PC-3 (cell line): Measurements from ENCODE around the gene FOXP1. TPM values are rescaled to one million over a fixed set of nuclear protein-coding genes. Genes with fewer than 3 reads are reported as not detected.

Experiments used
- ATAC-seq: fragments of 200-7000 bp; cut with Tn5 transposase; 2 replicates; pipeline ENCODE4 v1.9.1; 2020; ENCODE audit warnings: mild to moderate bottlenecking, moderate library complexity
- BruUV-seq: library from RNA; stranded (reverse); fragments of 400-500 nt; replicated peaks from 2 replicates; lab custom pipeline; 2021; lab: Mats Ljungman, UMichigan
- CTCF ChIA-PET: fragments of 300-600 bp; sonication (Branson Sonifier 250); formaldehyde crosslinking; loops from one replicate; lab custom pipeline; 2022; ENCODE audit warnings: antibody characterized with exemption; lab: Charles Lee
- POLR2A ChIA-PET: fragments of 300-600 bp; sonication (Branson Sonifier 250); formaldehyde crosslinking; loops from one replicate; lab custom pipeline; 2022; ENCODE audit warnings: antibody characterized with exemption; ENCODE audit not compliant: unreplicated experiment; lab: Charles Lee
- DNase-seq: peaks from one replicate; pipeline ENCODE4 v3.0.0-alpha.2; 2015
- H2AFZ ChIP-seq: fragments of 300-600 bp; sonication (generic); 2 replicates; pipeline ENCODE4 v1.6.0; 2016; ENCODE audit warnings: antibody characterized with exemption, low read length
- H3F3A ChIP-seq: fragments of 300-600 bp; sonication (generic); one replicate; pipeline ENCODE4 v1.6.0; 2017; ENCODE audit warnings: antibody characterized with exemption, low read length, control low read depth, mild to moderate bottlenecking; ENCODE audit not compliant: unreplicated experiment
- H3K27ac ChIP-seq: fragments of 300-600 bp; sonication (generic); 2 replicates; pipeline ENCODE4 v1.5.1; 2016; ENCODE audit warnings: mild to moderate bottlenecking, low read length
- H3K27me3 ChIP-seq: fragments of 300-600 bp; sonication (generic); 2 replicates; pipeline ENCODE4 v1.6.1; 2016; ENCODE audit warnings: low read length, mixed read lengths
- H3K36me3 ChIP-seq: fragments of 300-600 bp; sonication (generic); 2 replicates; pipeline ENCODE4 v1.6.1; 2016; ENCODE audit warnings: low read depth, mixed run types, low read length, mixed read lengths
- H3K4me1 ChIP-seq: fragments of 300-600 bp; sonication (generic); 2 replicates; pipeline ENCODE4 v1.5.1; 2016; ENCODE audit warnings: low read length; ENCODE audit not compliant: insufficient read depth
- H3K4me2 ChIP-seq: fragments of 300-600 bp; sonication (generic); 2 replicates; pipeline ENCODE4 v1.6.0; 2016; ENCODE audit warnings: low read length
- H3K4me3 ChIP-seq: fragments of 300-600 bp; sonication (generic); 2 replicates; pipeline ENCODE4 v1.5.1; 2016; ENCODE audit warnings: mild to moderate bottlenecking, low read length, mixed read lengths
- H3K79me2 ChIP-seq: fragments of 300-600 bp; sonication (generic); 2 replicates; pipeline ENCODE4 v1.6.1; 2017; ENCODE audit warnings: low read length, mixed read lengths
- H3K9ac ChIP-seq: fragments of 300-600 bp; sonication (generic); 2 replicates; pipeline ENCODE4 v1.6.0; 2016; ENCODE audit warnings: mild to moderate bottlenecking, low read length
- H3K9me2 ChIP-seq: fragments of 300-600 bp; sonication (generic); replicated peaks from 2 replicates; pipeline ENCODE4 v1.6.1; 2016; ENCODE audit warnings: mixed run types, low read length, mixed read lengths
- H3K9me3 ChIP-seq: fragments of 300-600 bp; sonication (generic); 2 replicates; pipeline ENCODE4 v1.6.1; 2016; ENCODE audit warnings: low read length, mixed read lengths
- H4K20me1 ChIP-seq: fragments of 300-600 bp; sonication (generic); 2 replicates; pipeline ENCODE4 v1.6.1; 2016; ENCODE audit warnings: low read length, mixed read lengths
- EZH2 ChIP-seq: fragments of 300-600 bp; sonication (generic); IDR thresholded peaks from one replicate; pipeline ENCODE4 v1.6.1; 2017; ENCODE audit warnings: antibody characterized with exemption, mild to moderate bottlenecking, low read length; ENCODE audit not compliant: unreplicated experiment
- EZH2phosphoT487 ChIP-seq: fragments of 300-600 bp; sonication (generic); IDR thresholded peaks from 2 replicates; pipeline ENCODE4 v1.6.1; 2018; ENCODE audit warnings: mild to moderate bottlenecking, antibody characterized with exemption, low read length, borderline replicate concordance
- intact Hi-C: fragments of 100-400 bp; cut with micrococcal nuclease; formaldehyde crosslinking; loops from 2 replicates; pipeline ENCODE4 v1.9.0; 2023
- total RNA-seq: library from RNA; depleted of rRNA; stranded (reverse); fragments of >200 nt; gene quantifications from 2 replicates; pipeline ENCODE4 v1.2.3, GENCODE V29; 2014
- TF ChIP-seq, protein P1 (sequence below): fragments of 300-600 bp; sonication (generic); conservative IDR thresholded peaks from 2 replicates; pipeline ENCODE4 v1.5.1; 2017; ENCODE audit warnings: antibody characterized with exemption, low read depth, mild to moderate bottlenecking, low read length

Gene FOXP1
- total RNA-seq, 1 experiment from 2014 or later: 35.3 TPM

GRCh38 chr3:71172189-71172588, 411.3 kb downstream of the FOXP1 start:
- Histone ChIP-seq H3K9me2 (no peaks in the 10 kb centered on the region), H3K79me2 (no peaks in the 10 kb centered on the region), H3K9ac (no peak overlapping the region), H3K27me3 (no peaks in the 10 kb centered on the region), H3K27ac (no peak overlapping the region), H4K20me1 (no peaks in the 10 kb centered on the region), H3K4me1 (peaks cover 10% of the 10 kb centered on the region), H3K36me3 (no peaks in the 10 kb centered on the region), H3K4me3 (no peak overlapping the region), H3K9me3 (no peaks in the 10 kb centered on the region), H3K4me2 (no peak overlapping the region), H3F3A (no peaks in the 10 kb centered on the region), H2AFZ (no peak overlapping the region)
- intact Hi-C loops: no loop called here
- CTCF ChIA-PET: no interaction called here
- ATAC-seq (no peak), DNase-seq (no peak)
- POLR2A ChIA-PET: no interaction called here
- BruUV-seq: no TSS peak
- TF ChIP-seq EZH2phosphoT487 (no peak), EZH2 (no peak)
- TF ChIP-seq, protein P1, sequence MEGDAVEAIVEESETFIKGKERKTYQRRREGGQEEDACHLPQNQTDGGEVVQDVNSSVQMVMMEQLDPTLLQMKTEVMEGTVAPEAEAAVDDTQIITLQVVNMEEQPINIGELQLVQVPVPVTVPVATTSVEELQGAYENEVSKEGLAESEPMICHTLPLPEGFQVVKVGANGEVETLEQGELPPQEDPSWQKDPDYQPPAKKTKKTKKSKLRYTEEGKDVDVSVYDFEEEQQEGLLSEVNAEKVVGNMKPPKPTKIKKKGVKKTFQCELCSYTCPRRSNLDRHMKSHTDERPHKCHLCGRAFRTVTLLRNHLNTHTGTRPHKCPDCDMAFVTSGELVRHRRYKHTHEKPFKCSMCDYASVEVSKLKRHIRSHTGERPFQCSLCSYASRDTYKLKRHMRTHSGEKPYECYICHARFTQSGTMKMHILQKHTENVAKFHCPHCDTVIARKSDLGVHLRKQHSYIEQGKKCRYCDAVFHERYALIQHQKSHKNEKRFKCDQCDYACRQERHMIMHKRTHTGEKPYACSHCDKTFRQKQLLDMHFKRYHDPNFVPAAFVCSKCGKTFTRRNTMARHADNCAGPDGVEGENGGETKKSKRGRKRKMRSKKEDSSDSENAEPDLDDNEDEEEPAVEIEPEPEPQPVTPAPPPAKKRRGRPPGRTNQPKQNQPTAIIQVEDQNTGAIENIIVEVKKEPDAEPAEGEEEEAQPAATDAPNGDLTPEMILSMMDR: no peak

- DNase-seq: no peak
- H3K36me3 ChIP-seq: no peaks in the 10 kb centered on the region
- H3K9me2 ChIP-seq: no peaks in the 10 kb centered on the region
- peaks cover 13% of the 10 kb centered on the region for H3K4me1 ChIP-seq
- no peaks in the 10 kb centered on the region for H3K79me2 ChIP-seq
- H3K9me3 ChIP-seq: no peaks in the 10 kb centered on the region
- TF ChIP-seq EZH2phosphoT487 (no peak), EZH2 (no peak)
- TF ChIP-seq, protein P1: no peak
- ChIA-PET CTCF (no interaction called here), POLR2A (no interaction called here)
- no peak overlapping the region for H3K4me2 ChIP-seq
- no peak overlapping the region for H3K4me3 ChIP-seq
- intact Hi-C loops: no loop called here
- H2AFZ ChIP-seq: no peak overlapping the region
- no peaks in the 10 kb centered on the region for H3F3A ChIP-seq
- H4K20me1 ChIP-seq: no peaks in the 10 kb centered on the region
- no peak overlapping the region for H3K9ac ChIP-seq
- no TSS peak for BruUV-seq
- no peaks in the 10 kb centered on the region for H3K27me3 ChIP-seq
- ATAC-seq: no peak
- H3K27ac ChIP-seq: no peak overlapping the region
Observed at GRCh38 chr3:71171247-71171646, 412.3 kb downstream of the FOXP1 start.

- ATAC-seq: peak; percentile 38
Observed at GRCh38 chr3:71168880-71169411, 414.6 kb downstream of the FOXP1 start.

More at GRCh38 chr3:71168880-71169411, 414.6 kb downstream of the FOXP1 start:
- no TSS peak for BruUV-seq
- no peak overlapping the region for H3K27ac ChIP-seq
- POLR2A ChIA-PET: no interaction called here
- no peaks in the 10 kb centered on the region for H3F3A ChIP-seq
- H3K4me3 ChIP-seq: no peak overlapping the region
- no peaks in the 10 kb centered on the region for H3K9me2 ChIP-seq
- no peaks in the 10 kb centered on the region for H3K36me3 ChIP-seq
- no peak overlapping the region for H2AFZ ChIP-seq
- H3K4me1 ChIP-seq: peaks cover 13% of the 10 kb centered on the region
- CTCF ChIA-PET: no interaction called here
- H3K4me2 ChIP-seq: no peak overlapping the region
- H3K9ac ChIP-seq: no peak overlapping the region
- H4K20me1 ChIP-seq: no peaks in the 10 kb centered on the region
- intact Hi-C loops: no loop called here
- no peaks in the 10 kb centered on the region for H3K79me2 ChIP-seq
- H3K9me3 ChIP-seq: no peaks in the 10 kb centered on the region
- TF ChIP-seq, protein P1: no peak
- no peak for TF ChIP-seq EZH2phosphoT487
- TF ChIP-seq EZH2: no peak
- H3K27me3 ChIP-seq: no peaks in the 10 kb centered on the region
- no peak for DNase-seq
